GM21786 (cell line): ENCODE results near the gene DHRS4.
"Not testable (repeated sequence)": the region's sequence is repeated elsewhere in the genome, so short reads cannot be mapped to it uniquely, and the experiment has no call there.

ENCODE experiments used
- ATAC-seq: cut with Tn5 transposase; IDR thresholded peaks from one replicate; pipeline ENCODE4 v1.9.1; 2021; ENCODE audit not compliant: unreplicated experiment

Gene DHRS4

GRCh38 chr14:23939607-23940326 lies 13.8 kb upstream of the DHRS4 start:
- ATAC-seq: no peak

DNA sequence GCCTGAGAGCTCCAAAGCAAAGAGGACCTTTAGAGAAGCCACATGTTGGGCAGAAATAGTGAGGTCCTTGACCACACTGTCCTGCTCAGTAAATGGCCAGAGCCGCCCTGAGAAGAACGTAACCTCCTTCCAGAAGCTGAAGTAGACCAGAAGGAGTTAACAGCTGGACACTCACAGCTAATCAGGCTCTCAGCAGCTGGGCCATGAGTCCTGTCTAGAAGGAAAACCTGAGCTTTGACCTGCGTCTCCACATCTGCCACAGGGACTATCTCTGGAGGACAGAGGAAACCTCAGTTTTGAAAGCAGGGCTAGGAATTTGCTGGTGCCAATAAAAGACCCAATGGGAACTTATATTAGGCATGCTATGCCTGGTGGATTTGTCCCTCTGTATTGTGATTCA lies 12.3 kb upstream of the DHRS4 start:
- ATAC-seq: no peak

GRCh38 chr14:23941669-23942068 lies 11.9 kb upstream of the DHRS4 start:
- ATAC-seq: no peak

DNA sequence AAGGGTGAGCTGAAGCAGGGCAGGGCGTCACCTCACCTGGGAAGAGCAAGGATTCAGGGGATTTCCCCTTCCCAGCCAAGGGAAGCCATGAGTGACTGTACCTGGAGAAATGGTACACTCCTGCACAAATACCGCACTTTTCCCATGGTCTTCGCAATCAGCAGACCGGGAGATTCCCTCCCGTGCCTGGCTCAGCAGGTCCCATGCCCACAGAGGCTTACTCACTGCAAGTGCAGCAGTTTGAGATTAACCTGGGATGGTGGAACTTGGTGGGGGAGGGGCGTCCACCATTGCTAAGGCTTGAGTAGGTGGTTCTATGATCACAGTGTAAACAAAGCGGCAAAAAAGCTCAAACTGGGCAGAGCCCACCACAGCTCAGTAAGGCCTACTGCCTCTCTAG lies 11.0 kb upstream of the DHRS4 start:
- ATAC-seq: no peak

DNA sequence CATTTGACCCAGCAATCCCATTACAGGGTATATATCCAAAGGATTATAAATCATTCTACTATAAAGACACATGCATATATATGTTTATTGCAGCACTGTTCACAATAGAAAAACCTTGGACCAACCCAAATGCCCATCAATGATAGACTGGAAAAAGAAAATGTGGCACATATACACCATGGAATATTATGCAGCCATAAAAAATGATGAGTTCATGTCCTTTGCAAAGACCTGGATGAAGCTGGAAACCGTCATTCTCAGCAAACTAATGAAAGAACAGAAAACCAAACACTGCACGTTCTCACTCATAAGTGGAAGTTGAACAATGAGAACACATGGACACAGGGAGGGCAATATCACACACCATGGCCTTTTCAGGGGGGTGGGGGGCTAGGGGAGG lies 4.5 kb upstream of the DHRS4 start:
- ATAC-seq: not testable (repeated sequence)

GRCh38 chr14:23950411-23951135 lies 3.0 kb upstream of the DHRS4 start:
- ATAC-seq: no peak

GRCh38 chr14:23951136-23951466 lies 2.5 kb upstream of the DHRS4 start:
- not testable (repeated sequence) for ATAC-seq

GRCh38 chr14:23951590-23952201 lies 1.9 kb upstream of the DHRS4 start:
- no peak for ATAC-seq

GRCh38 chr14:23953116-23953463 lies 480 bp upstream of the DHRS4 start:
- not testable (repeated sequence) for ATAC-seq

DNA sequence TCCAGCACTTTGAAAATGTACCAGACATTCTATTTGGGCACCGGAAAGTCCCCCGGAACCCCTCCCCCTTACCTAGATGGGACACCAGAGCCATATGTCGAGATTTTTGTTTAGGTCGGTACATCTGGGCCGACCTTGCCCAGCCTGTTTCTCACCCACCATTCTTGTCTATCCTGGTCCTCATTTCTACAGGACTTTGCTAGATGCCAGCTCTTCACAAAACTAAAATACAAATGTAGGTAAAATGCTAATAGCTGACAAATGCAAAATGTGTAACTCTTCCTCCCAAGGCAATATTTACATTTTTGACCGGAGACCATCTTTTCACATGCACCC lies 677 bp downstream of the DHRS4 start:
- peak; percentile 21 for ATAC-seq

DNA sequence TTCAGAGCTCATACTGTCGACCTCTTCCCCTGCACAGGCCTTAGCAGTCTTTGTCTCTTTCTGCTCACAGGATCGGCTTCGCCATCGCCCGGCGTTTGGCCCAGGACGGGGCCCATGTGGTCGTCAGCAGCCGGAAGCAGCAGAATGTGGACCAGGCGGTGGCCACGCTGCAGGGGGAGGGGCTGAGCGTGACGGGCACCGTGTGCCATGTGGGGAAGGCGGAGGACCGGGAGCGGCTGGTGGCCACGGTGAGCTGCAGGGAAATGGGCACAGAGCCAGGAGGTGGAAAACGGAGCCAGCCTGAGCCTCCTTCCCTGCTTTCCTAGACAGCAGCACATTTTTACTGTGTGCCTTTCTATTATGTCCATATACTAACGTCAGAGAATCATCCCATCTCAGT lies 1.4 kb downstream of the DHRS4 start:
- ATAC-seq: not testable (repeated sequence)

- ATAC-seq: not testable (repeated sequence)
Measured at GRCh38 chr14:23955811-23956210, 2.2 kb downstream of the DHRS4 start.

DNA sequence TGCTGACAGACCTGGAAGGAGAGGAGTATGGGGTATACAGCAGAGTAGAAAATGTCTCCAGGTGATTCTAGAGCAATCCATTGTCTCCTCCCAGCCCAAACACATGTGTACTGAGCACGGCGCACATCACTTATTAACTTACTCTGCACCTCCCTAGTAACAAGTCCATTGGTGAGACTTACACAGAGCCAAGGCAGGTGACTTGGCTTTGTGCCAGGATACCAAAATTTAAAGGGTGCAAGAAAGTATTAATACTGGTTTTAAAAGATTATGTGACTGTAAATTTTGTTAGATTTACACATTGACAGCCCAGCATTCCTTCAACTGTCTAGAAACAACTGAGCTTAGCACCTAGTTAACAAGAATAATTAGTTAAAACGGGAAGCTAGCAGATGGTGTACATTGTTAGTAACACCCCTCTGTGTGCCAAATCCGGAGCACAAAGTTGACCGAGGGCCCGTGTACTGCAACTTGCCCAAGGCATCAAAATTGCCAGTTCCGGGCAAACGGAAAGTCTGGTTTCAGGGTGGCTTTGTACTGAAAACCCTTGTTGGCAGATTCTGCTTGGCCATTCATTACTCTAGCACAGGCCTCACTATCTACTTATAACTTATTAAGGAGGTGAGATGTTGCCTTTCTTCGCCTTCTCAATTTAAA lies 4.5 kb downstream of the DHRS4 start:
- ATAC-seq: not testable (repeated sequence)

DNA sequence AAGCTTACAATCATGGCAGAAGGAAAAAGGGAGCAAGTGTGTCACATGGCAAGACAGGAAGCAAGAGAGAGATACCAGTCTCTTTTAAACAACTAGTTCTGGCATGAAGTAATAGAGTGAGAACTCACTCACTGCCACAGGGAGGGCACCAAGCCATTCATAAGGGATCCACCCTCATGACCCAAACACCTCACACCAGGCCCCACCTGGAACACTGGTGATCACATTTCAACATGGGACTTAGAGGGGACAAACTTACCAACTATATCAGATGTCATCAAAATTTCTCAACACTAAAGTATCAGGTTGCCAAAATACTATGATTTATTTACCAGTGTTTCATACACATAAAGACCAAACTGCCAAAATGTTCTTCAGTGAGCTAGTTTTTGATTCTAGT lies 7.3 kb downstream of the DHRS4 start:
- not testable (repeated sequence) for ATAC-seq

- not testable (repeated sequence) for ATAC-seq
Measured at GRCh38 chr14:23961704-23962103, 8.1 kb downstream of the DHRS4 start.

GRCh38 chr14:23969130-23969480 lies 15.5 kb downstream of the DHRS4 start:
- ATAC-seq: not testable (repeated sequence)

GRCh38 chr14:23969481-23970282 lies 16.1 kb downstream of the DHRS4 start:
- ATAC-seq: peak; percentile 67

GRCh38 chr14:23970283-23970659 lies 16.7 kb downstream of the DHRS4 start:
- ATAC-seq: not testable (repeated sequence)

DNA sequence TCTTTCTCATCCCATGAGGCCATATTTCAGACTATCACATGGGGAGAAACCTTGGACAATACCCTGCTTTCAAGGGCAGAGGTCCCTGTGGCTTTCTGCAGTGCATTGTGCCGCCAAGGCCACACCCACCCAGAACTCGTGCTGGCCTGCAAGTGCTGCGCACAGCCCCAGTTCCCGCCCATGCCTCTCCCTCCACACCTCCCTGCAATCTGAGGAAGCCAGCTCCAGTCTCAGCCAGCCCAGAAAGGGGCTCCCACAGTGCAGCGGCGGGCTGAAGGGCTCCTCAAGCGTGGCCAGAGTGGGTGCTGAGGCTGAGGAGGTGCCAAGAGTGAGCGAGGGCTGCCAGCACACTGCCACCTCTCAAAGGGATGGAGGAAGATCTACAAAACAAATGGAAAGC lies 19.6 kb downstream of the DHRS4 start:
- ATAC-seq: not testable (repeated sequence)

DNA sequence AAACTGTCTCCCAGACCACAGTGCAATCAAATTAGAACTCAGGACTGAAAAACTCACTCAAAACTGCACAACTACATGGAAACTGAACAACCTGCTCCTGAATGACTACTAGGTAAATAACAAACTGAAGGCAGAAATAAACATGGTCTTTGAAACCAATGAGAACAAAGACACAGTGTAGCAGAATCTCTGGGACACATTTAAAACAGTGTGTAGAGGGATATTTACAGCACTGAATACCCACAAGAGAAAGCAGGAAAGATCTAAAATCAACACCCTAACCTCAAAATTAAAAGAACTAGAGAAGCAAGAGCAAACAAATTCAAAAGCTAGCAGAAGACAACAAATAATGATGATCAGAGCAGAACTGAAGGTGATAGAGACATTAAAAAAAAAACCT lies 20.5 kb downstream of the DHRS4 start:
- not testable (repeated sequence) for ATAC-seq

- not testable (repeated sequence) for ATAC-seq
Measured at GRCh38 chr14:23977208-23977607, 23.6 kb downstream of the DHRS4 start.
